ES-I3 (cell line): ENCODE results near the gene TNPO2.

ENCODE experiments used
- H3K36me3 ChIP-seq: 2 replicates; pipeline ENCODE4 v1.6.1; 2013; ENCODE audit warnings: mild to moderate bottlenecking, low read length, control low read depth, moderate library complexity; ENCODE audit not compliant: insufficient read depth
- H3K4me1 ChIP-seq: 2 replicates; pipeline ENCODE4 v1.6.1; 2013; ENCODE audit warnings: mild to moderate bottlenecking, control low read depth, low read length; ENCODE audit not compliant: insufficient read depth
- H3K9ac ChIP-seq: 2 replicates; pipeline ENCODE4 v1.6.1; 2013; ENCODE audit warnings: low read depth, mild to moderate bottlenecking, low read length, moderate library complexity
- H3K9me3 ChIP-seq: 2 replicates; pipeline ENCODE4 v1.6.1; 2013; ENCODE audit warnings: mild to moderate bottlenecking, low read length, moderate library complexity; ENCODE audit not compliant: control insufficient read depth, insufficient read depth

TNPO2 gene

DNA sequence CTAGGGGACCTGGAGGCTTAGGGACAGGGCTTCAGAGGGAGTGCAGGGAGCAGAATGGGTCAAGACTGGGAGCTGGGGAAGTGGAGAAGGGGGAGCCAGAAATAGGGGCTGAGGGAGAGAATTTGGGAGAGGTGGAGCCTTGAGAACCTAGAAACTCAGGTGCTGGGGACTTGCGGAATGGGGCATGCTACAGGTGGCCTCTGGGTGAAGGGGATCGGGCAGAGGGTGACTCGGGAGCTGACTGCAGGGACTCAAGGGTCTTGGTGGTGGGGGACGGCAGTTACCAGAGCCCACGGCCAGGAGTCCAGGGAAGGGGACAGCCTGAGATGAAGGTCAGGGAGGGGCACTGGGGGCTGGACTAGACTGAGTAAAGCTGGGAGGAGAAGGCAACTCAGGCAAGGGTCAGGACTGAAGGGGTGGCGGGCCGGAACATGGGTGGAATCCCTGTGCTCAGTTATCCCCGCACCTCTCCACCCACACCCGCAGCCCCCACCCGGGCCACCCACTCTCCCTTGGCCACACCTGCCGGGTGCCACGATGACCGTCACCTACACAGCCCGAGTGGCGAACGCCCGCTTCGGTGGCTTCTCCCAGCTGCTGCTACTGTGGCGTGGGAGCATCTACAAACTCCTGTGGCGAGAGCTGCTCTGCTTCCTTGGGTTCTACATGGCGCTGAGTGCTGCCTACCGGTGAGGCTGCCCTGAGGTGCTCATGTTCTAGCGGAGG is 28.5 kb upstream of the TNPO2 start:
- H3K9ac ChIP-seq = peak overlapping the region; percentile 55; the same call in 1 of the 2 replicates
- H3K9me3 ChIP-seq = no peaks in the 10 kb centered on the region
- no peaks in the 10 kb centered on the region for H3K4me1 ChIP-seq
- H3K36me3 ChIP-seq = no peaks in the 10 kb centered on the region

DNA sequence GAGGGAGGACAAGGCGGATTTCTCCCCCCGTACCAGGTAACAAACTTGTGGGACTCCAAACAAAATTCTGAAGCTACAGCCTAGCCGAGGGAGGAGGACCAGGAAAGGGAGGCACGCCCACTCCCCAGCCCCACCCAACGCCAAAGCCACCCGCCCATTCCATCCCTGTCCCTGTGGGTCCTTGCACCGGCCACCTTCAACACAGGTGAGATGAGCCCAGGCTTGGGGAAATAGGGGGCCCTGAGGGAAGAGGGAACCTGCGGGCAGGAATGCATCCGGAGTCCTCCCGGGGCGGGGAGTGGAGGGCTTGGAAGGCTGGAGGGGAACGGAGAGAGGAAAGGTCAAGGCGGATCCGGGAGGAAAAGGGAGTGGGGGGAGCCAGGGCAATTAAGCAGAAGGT is 27.9 kb upstream of the TNPO2 start, which contains the start of gene BEST2:
Gene BEST2, plus strand, starts transcription at position 157 of the 400 bp plus-strand sequence. CDS start 802 bp downstream, outside the sequence.
- Histone ChIP-seq H3K9ac (peak within 1 kb of the TSS; percentile 55; the same call in 1 of the 2 replicates), H3K9me3 (no peaks in the 10 kb centered on the region), H3K36me3 (no peaks in the 10 kb centered on the region), H3K4me1 (no peaks in the 10 kb centered on the region)

DNA sequence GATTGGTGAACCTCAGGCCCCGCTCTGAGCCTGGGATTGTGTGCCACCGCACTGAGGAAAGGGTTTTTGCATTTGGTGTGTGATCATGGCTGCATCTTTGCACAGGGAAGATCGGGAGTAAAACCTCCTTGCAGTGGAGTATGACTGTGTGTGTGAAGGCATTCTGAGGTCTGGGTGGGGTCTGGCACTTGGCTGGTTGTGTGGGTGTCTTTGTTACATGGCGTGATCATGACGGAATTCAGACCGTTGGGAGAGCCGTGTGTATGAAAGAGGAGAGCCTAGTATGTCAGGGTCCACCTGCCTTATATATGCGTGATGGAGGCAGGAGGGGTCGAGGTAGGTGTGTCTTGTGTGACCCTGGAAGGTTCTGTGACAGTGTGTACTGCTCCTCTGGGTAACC is 27.1 kb upstream of the TNPO2 start:
- Histone ChIP-seq H3K4me1 (no peaks in the 10 kb centered on the region), H3K9me3 (no peaks in the 10 kb centered on the region), H3K9ac (no peak overlapping the region), H3K36me3 (no peaks in the 10 kb centered on the region)

DNA sequence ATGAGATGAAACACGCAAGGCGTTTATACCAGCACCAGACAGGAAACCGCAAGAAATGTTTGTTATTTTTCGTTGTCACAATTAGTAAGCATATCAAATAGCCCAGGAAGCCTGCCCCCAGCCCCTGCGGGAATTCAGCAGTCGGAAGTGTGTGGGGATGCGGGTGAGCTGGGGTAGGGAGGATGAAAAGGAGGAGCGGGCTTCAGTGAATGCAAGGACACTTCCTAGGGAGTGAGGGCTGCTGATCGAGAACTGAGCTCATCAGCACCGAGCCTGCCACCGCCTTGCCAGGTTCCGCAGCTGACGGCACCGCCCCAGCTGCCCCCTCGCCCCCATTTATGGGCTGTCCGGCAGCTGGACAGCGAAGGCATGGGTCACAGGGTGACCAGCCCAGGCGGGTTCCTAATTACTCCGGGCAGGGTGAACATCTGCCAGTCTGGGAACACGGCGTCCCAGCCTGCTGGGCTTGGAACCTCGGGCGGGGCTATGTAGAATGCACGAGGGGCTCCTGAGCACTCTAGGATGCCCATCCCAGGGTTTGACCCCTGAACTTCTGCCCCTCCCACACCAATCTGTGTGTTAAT is 26.3 kb upstream of the TNPO2 start:
- Histone ChIP-seq H3K36me3 (no peaks in the 10 kb centered on the region), H3K9ac (peak overlapping the region; percentile 26; the same call in 1 of the 2 replicates), H3K4me1 (no peaks in the 10 kb centered on the region), H3K9me3 (no peaks in the 10 kb centered on the region)

DNA sequence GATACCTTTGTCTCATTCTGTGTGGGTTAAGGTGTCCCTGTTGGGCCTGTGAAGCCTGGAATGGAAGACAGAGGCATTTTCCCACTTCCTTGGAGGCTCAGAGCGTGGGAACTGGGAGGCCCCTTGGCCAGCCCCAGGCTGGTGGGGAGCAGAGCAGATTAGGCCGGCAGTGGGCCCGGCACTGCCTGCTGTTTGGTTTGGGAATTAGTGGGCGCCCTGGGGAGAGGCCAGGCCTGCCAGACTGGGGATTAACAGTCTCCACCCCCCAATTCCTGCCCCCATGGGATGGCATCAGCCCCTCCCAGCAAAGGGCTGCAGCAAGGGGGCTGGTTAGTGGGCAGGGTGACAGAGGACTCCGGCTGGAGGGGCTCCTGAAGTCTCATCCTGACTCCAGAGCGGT is 24.8 kb upstream of the TNPO2 start:
- H3K4me1 ChIP-seq = no peaks in the 10 kb centered on the region
- no peak overlapping the region for H3K9ac ChIP-seq
- H3K9me3 ChIP-seq = no peaks in the 10 kb centered on the region
- no peaks in the 10 kb centered on the region for H3K36me3 ChIP-seq

DNA sequence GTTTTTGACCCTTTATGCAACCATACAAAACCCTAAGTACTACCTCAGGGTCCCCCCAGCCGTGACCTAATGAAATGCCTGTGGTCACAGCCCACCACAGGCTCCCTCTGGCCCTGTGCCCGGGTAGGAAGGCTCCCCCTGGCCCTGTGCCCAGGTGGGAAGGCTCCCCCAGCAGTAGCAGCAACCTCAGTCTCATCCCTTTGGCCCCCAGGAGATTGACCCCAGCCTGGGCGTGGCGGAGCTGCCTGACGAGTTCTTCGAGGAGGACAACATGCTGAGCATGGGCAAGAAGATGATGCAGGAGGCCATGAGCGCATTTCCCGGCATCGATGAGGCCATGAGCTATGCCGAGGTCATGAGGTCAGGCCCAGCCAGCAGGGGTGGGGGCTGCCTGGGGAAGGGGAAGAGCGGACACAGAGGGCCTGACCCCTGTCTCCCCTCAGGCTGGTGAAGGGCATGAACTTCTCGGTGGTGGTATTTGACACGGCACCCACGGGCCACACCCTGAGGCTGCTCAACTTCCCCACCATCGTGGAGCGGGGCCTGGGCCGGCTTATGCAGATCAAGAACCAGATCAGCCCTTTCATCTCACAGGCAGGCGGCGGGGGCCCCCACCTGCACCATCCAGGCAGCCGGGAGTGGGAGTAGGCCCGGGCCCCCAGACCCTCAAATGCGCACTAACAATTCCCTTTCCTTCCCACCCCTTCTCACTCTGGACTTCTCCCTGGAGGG is 21.6 kb upstream of the TNPO2 start:
- H3K4me1 ChIP-seq = no peaks in the 10 kb centered on the region
- no peaks in the 10 kb centered on the region for H3K9me3 ChIP-seq
- H3K36me3 ChIP-seq = no peaks in the 10 kb centered on the region
- no peak overlapping the region for H3K9ac ChIP-seq

DNA sequence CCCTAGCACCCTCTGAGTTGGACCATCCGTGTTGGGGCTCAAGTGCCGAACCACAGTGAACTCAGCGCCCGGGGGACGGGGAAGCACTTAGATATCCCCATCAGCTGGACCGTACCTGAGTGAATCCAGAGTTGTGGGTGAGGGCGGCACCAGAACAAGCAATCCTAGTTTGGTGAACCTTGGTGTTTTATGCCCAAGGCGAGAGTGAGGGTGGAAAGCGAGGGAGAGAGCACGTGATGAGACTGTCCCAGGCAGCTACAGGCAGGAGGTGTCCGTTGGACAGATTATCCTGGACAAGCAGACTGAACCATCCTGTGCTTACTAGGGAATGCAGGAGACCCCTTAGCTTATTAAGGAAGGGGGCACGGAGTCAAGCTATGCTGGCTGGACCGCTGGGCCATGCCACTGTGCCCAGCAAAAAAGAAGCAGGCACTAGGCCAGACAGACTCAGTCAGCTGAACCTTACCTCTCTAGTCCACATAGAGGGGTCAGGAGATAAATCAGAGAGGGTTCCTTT is 14.2 kb upstream of the TNPO2 start:
- H3K4me1 ChIP-seq = no peaks in the 10 kb centered on the region

DNA sequence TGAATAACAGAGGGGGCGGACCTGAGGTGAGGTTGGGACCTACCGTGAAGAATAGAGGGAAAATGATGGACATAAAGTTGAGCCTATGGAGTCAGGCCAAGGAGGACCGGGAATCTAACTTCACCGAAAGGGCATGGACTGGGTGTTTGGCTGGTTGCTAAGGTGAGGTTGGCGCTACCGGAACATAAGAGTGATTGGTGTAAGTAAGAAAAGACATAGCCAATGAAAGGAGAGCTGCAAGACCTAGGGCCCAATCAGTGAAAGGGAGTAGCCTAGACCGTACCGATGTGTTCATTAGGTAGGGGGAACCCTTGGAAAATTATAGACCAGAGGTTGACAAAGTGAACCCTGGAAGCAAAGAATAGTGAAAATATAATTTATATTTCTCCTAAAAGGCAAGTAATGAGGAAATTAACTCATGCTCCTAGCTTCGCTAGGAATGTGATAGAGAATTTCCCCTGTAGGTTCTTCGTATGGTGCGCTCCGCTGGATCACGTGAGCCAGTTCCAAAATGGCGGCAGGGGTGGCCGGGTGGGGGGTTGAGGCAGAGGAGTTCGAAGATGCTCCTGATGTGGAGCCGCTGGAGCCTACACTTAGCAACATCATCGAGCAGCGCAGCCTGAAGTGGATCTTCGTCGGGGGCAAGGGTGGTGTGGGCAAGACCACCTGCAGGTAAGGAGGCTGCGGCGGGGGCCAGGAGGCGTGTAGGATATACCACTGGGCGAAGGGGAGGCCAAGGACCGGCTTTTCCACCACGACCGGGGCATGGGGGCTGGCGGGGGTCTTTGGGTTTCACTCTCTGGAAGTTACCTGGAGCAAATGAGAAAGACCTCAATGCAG is 13.5 kb upstream of the TNPO2 start, which contains the start of gene GET3:
Gene GET3, plus strand, starts transcription at position 503 of the 840 bp plus-strand sequence. Its CDS starts 9 bp downstream, at position 512.
- Histone ChIP-seq H3K9ac (peak within 1 kb of the TSS; percentile 75), H3K9me3 (no peaks in the 10 kb centered on the region), H3K36me3 (peaks cover 8% of the 10 kb centered on the region), H3K4me1 (no peaks in the 10 kb centered on the region)

More for the DNA sequence above, 14.2 kb upstream of the TNPO2 start:
- Histone ChIP-seq H3K9ac (peak overlapping the region; percentile 75), H3K36me3 (peaks cover 8% of the 10 kb centered on the region), H3K9me3 (no peaks in the 10 kb centered on the region)

DNA sequence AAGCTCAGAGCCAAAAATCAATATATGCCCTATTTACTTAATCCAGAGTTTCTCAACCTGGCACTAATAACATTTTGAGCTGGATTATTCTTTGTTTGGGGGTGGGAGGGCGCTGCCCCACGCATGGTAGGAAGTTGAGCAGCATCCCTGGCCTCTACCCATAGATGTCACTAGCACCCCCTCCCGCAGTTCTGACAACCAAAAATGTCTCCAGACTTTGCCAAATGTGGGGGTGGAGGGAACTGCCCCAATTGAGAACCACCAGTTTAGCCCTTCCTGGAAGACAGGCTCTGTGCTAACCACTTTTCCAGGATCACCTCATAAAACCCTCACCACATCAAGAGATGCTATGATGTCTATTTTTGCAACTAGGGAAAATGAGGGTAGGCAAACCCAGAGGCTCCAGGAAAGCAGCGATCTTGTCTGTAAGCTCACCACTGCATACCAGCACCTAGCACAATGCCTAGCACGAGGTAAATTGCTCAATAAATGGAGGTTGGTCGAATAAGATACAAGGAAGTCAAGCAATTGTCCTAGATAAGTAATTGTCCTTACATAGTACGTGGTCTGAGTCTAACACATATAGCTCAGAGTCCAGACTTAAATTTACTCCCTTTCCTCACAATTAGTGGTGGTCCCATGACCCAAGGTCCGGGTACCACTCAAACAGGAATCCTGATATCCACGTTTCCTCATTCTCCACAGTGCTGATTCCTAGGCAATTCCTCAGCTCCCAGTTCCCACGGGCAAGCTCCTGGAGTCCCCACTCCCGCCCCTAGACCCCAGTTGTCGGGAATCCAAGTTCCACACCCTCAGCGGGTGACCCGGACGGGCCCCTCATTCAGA is 9.9 kb upstream of the TNPO2 start:
- Histone ChIP-seq H3K9ac (peak overlapping the region; percentile 95), H3K36me3 (peaks cover 5% of the 10 kb centered on the region), H3K9me3 (no peaks in the 10 kb centered on the region), H3K4me1 (no peaks in the 10 kb centered on the region)

DNA sequence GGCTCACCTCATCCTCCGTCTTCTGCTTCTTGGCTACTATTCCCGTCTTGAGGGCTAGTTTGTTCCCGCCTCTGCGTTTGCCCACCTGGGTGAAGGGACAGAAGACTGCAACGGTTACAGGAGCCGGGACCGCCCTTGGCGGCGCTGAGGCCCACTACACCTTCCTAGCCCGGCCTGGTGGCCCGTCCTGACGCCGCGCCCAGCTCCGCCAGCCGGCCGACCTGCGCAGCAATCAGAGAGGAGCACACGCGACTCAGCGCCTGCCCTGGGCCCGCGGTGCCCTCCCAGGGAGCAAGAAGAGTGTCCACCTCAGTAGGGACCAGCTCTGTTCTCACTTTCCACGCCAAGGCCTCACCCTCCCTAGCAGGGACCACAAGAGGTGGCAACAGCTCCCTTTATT is 7.6 kb upstream of the TNPO2 start:
- H3K4me1 ChIP-seq = no peaks in the 10 kb centered on the region; the same call in 1 of the 2 replicates
- H3K9ac ChIP-seq = no peak overlapping the region
- peaks cover 5% of the 10 kb centered on the region for H3K36me3 ChIP-seq

DNA sequence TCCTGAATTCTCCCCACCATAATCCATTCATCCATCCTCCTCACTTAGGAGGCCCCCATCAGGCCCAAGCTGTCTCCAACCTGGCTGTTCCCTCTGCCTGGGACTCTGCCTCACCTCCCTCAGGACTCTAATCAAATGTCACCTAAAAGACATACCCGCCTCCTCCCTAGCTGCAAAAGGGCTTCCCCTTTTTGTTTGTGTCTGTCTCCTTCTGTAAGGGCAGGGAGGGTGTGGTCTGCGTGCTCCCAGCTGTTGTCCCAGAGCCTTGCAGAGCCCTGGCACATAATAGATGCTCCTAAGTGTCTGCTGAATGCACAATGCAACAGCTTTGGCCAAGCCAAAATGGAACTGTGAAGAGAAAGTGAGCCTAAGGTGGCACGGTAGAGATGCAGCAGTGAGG is 6.3 kb upstream of the TNPO2 start:
- peaks cover 5% of the 10 kb centered on the region for H3K36me3 ChIP-seq
- H3K9ac ChIP-seq = no peak overlapping the region
- no peaks in the 10 kb centered on the region; the same call in 1 of the 2 replicates for H3K4me1 ChIP-seq
- no peaks in the 10 kb centered on the region for H3K9me3 ChIP-seq

More for the DNA sequence above, 7.6 kb upstream of the TNPO2 start:
- no peaks in the 10 kb centered on the region for H3K9me3 ChIP-seq

DNA sequence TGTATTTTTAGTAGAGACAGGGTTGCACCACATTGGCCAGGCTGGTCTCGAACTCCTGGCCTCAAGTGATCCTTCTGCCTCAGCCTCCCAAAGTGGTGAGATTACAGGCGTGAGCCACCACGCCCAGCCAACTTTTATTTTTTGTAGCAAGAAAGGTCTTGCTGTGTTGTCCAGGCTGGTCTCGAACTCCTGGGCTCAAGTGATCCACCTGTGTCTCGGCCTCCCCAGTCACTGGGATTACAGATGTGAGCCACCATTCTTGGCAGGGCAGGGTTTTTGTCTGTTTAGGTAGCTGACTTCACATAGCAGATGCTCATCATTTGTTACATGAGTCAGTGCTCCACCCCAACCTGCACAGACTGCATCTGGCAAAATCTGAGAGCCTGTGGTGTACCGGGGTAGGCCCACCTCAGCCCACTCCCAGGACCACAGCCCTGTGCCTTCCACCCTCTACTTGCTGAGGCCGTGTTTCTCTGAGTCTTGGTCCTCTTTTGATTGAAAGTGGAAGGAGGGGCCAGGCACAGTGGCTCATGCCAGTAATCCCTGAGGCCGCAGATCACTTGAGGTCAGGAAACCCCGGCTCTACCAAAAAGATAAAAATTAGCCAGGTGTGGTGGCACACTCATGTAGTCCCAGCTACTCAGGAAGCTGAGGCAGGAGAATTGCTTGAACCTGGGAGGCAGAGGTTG is 4.2 kb upstream of the TNPO2 start:
- Histone ChIP-seq H3K36me3 (peaks cover 5% of the 10 kb centered on the region), H3K9me3 (no peaks in the 10 kb centered on the region), H3K4me1 (no peaks in the 10 kb centered on the region; the same call in 1 of the 2 replicates), H3K9ac (no peak overlapping the region)

DNA sequence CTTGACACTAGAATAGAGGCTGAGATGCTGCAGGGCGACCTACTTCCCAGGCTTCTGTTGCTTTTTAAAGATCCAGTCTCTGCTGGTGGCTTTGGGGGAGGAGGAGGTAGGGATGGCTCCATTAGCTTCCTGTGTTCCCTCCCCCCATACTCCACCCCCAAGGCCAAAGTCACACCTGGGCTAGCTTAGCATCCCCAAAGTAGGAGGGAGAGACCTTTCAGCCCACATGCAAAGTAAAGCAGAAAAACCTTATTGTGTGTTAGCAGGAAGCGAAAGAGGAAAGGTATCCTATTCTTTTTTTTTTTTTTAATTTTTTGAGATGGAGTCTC is 3.2 kb upstream of the TNPO2 start:
- peaks cover 5% of the 10 kb centered on the region for H3K36me3 ChIP-seq
- H3K9me3 ChIP-seq = no peaks in the 10 kb centered on the region
- no peak overlapping the region for H3K9ac ChIP-seq
- H3K4me1 ChIP-seq = no peaks in the 10 kb centered on the region; the same call in 1 of the 2 replicates
